NOMO-1 treated with DMSO at 0.1 percent for 48 hours (cell line): Measurements from ENCODE around the gene SERPING1.

Source experiments
- DNase-seq: peaks from one replicate; lab custom pipeline; 2025; ENCODE audit not compliant: unreplicated experiment; lab: John Stamatoyannopoulos, UW

The SERPING1 gene

DNA sequence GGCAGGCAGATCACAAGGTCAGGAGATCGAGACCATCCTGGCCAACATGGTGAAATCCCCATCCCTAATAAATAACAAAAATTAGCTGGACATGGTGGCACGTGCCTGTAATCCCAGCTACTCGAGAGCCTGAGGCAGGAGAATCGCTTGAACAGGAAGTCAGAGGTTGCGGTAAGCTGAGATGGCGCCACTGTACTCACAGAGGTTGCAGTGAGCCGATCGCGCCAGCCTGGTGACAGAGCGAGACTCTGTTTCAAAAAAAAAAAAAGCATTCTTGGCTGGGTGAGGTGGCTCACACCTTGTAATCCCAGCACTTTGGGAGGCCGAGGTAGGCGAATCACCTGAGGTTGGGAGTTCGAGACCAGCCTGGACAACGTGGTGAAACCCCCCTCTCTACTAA lies 54.7 kb downstream of the SERPING1 start:
- DNase-seq = peak; percentile 29

DNA sequence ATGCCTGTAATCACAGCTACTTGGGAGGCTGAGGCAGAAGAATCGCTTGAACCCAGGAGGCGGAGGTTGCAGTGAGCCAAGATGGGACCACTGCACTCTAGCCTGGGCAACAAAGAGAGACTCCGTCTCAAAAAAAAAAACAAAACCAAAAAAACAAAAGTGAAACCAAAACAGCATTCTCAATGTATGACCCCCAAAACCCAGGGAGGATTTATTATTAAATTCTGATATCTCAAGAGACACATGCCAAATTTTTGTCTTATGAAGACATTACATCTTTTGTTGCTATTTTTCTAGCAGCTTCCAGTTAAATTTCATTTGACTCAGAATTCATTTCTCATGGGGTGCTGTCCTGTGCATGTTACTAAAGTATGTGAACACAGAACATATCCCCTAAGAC lies 55.2 kb downstream of the SERPING1 start:
- DNase-seq = no peak

DNA sequence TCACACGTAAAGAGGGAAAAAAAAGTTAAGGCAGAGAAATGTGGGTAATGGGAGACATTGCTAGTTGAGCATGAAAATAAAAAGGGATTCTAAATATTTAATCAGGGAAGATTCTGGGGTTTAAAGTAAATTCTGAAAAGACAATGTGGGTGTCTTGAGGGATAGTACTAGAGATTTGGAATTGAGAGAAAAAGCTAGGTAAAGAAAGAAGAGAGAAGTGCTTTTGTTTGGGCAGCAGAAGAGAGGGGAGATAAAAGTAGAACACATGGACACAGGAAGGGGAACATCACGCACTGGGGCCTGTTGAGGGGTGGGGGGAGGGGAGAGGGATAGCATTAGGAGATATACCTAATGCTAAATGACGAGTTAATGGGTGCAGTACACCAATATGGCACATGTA lies 55.7 kb downstream of the SERPING1 start:
- DNase-seq = peak; percentile 48

DNA sequence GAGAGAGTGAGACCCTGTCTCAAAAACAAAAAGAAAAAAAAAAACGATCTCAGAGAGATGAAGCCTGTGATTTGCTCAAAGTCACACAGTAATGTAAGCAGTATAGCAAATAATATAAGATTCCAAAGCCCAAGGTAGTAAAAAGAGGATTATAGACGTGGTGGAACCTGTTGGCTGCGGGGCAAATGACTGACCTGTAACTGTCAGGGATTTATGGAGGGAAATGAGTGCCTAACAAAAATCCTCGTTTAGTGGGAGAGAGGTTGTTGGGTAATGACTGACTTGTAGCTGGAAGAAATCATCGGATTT lies 59.4 kb downstream of the SERPING1 start:
- DNase-seq = no peak

- peak; percentile 98 for DNase-seq
Measured at GRCh38 chr11:57657194-57658022, 59.9 kb downstream of the SERPING1 start, which contains the start of gene CLP1. CLP1 (plus strand) TSS chr11:57657762; CDS start chr11:57659477, 1,715 bp downstream.

GRCh38 chr11:57658023-57658361 lies 60.5 kb downstream of the SERPING1 start:
- DNase-seq = no peak

DNA sequence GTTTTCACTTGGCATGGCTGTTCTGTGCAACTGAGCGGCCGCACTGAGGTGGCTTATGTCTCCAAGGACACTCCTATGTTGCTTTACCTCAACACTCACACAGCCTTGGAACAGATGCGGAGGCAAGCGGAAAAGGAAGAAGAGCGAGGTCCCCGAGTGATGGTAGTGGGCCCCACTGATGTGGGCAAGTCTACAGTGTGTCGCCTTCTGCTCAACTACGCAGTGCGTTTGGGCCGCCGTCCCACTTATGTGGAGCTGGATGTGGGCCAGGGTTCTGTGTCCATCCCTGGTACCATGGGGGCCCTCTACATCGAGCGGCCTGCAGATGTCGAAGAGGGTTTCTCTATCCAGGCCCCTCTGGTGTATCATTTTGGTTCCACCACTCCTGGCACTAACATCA lies 62.2 kb downstream of the SERPING1 start:
- no peak for DNase-seq

- DNase-seq = no peak
Measured at GRCh38 chr11:57662893-57663292, 65.4 kb downstream of the SERPING1 start.

GRCh38 chr11:57663975-57664374 lies 66.5 kb downstream of the SERPING1 start:
- no peak for DNase-seq
